WI38 (cell line): Measurements from ENCODE around the gene TBC1D23.

Experiments used
- H3K4me3 ChIP-seq: 2 replicates; pipeline ENCODE4 v1.5.1; 2011; ENCODE audit warnings: low read depth, mild to moderate bottlenecking, control low read depth, low read length
- TF ChIP-seq, protein P1 (sequence below): IDR thresholded peaks from 2 replicates; pipeline ENCODE4 v1.5.1; 2012; ENCODE audit warnings: low read depth, mild to moderate bottlenecking, control low read depth, low read length

Gene TBC1D23

GRCh38 chr3:100277255-100277800 lies 16.5 kb downstream of the TBC1D23 start:
- no peak overlapping the region for H3K4me3 ChIP-seq
- TF ChIP-seq, protein P1, sequence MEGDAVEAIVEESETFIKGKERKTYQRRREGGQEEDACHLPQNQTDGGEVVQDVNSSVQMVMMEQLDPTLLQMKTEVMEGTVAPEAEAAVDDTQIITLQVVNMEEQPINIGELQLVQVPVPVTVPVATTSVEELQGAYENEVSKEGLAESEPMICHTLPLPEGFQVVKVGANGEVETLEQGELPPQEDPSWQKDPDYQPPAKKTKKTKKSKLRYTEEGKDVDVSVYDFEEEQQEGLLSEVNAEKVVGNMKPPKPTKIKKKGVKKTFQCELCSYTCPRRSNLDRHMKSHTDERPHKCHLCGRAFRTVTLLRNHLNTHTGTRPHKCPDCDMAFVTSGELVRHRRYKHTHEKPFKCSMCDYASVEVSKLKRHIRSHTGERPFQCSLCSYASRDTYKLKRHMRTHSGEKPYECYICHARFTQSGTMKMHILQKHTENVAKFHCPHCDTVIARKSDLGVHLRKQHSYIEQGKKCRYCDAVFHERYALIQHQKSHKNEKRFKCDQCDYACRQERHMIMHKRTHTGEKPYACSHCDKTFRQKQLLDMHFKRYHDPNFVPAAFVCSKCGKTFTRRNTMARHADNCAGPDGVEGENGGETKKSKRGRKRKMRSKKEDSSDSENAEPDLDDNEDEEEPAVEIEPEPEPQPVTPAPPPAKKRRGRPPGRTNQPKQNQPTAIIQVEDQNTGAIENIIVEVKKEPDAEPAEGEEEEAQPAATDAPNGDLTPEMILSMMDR: no peak

GRCh38 chr3:100278910-100279309 lies 18.1 kb downstream of the TBC1D23 start:
- TF ChIP-seq, protein P1: no peak
- H3K4me3 ChIP-seq: no peak overlapping the region

- no peak overlapping the region for H3K4me3 ChIP-seq
- TF ChIP-seq, protein P1: no peak
Observed at GRCh38 chr3:100288288-100288894, 27.6 kb downstream of the TBC1D23 start.

GRCh38 chr3:100289339-100289738 lies 28.5 kb downstream of the TBC1D23 start:
- TF ChIP-seq, protein P1: no peak
- no peak overlapping the region for H3K4me3 ChIP-seq

DNA sequence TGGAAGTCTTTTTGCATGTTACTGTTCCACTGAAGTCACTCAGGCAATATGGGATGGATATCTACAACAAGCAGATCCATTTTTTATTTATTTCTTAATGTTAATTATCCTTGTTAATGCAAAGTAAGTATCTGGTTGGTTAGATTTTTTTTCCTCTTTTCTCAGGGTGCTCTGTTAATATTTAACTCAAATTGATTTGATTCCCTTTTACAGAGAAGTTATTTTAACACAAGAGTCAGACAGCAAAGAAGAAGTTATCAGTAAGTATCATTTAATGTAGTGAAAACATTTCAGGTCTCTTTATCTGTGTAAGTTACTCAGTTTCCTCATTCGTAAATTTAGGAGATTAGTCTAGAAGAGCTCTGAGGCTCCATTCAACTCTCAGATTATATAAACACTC lies 34.3 kb downstream of the TBC1D23 start:
- H3K4me3 ChIP-seq: no peak overlapping the region
- TF ChIP-seq, protein P1: no peak

DNA sequence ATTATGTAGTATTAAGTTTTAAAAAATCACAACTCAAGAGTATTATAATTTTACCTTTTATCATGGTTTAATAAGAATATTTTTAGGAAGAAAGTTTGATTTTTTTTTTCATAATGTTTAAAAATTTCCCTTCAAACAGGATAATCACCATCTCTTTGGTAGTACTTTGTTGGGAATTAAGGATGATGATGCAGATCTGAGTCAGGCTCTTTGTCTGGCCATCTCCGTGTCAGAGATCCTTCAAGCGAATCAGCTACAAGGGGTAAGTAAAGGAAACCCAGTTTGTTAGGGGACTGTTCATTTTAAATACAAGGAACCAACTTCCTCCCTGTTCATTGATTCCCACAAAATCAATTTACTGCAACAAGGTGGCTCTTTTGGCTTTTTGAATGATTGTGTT lies 37.0 kb downstream of the TBC1D23 start:
- H3K4me3 ChIP-seq: no peak overlapping the region
- TF ChIP-seq, protein P1: no peak

- no peak overlapping the region for H3K4me3 ChIP-seq
- TF ChIP-seq, protein P1: no peak
Observed at GRCh38 chr3:100299016-100299415, 38.2 kb downstream of the TBC1D23 start.
